Suprapubic skin (tissue), 3 donors: Measurements from ENCODE around the gene LY6G6F.

Source experiments
- EP300 ChIP-seq: sonication (generic); formaldehyde crosslinking; IDR thresholded peaks from one replicate; pipeline ENCODE4 v1.6.1; 2017; ENCODE audit warnings: antibody characterized with exemption
- POLR2A ChIP-seq, 2 donors: fragments of 450-650 bp; IDR thresholded peaks; one replicate each; pipeline ENCODE4 v1.6.1; 2017; ENCODE audit warnings: antibody characterized with exemption in 2 of 2, mild to moderate bottlenecking in 2 of 2, moderate library complexity in 2 of 2
- TF ChIP-seq, protein P1 (sequence below), 2 donors: fragments of 200-600 bp in 1 of 2; fragments of 450-650 bp in 1 of 2; sonication (generic) in 1 of 2; IDR thresholded peaks; one replicate each; pipeline ENCODE4 v1.5.1; 2016 to 2019; ENCODE audit warnings: antibody characterized with exemption in 2 of 2, mild to moderate bottlenecking in 1 of 2, moderate library complexity in 1 of 2

DNA sequence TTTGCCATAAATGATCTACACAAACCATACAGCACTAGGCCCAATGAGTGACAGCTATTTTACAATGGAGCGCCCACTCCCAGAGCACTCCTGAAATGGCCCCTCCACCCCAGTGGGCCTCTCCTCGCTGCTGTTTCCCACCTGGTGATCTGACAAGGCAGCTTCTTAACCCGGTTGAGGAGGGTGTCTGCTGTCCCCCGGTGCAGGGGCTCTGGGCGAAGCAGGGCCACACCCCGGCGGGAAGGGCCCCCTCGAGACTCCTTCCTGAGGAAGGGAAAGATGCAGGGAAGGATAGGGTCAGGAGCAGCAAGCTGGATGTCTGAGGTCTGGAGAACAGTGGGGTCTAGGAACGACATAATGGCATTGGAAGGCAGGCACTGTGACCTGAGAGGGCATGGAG lies 13.8 kb upstream of the LY6G6F start:
- TF ChIP-seq POLR2A (IDR thresholded peaks at IDR 0.05) (no peak), EP300 (no peak)
- TF ChIP-seq, protein P1, sequence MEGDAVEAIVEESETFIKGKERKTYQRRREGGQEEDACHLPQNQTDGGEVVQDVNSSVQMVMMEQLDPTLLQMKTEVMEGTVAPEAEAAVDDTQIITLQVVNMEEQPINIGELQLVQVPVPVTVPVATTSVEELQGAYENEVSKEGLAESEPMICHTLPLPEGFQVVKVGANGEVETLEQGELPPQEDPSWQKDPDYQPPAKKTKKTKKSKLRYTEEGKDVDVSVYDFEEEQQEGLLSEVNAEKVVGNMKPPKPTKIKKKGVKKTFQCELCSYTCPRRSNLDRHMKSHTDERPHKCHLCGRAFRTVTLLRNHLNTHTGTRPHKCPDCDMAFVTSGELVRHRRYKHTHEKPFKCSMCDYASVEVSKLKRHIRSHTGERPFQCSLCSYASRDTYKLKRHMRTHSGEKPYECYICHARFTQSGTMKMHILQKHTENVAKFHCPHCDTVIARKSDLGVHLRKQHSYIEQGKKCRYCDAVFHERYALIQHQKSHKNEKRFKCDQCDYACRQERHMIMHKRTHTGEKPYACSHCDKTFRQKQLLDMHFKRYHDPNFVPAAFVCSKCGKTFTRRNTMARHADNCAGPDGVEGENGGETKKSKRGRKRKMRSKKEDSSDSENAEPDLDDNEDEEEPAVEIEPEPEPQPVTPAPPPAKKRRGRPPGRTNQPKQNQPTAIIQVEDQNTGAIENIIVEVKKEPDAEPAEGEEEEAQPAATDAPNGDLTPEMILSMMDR (IDR thresholded peaks at IDR 0.05) = no peak
